ENCODE data around the gene AMIGO3.
A peak's percentile ranks its signal among the peaks of the same experiment; 100 is the strongest.
"Not testable (repeated sequence)": the region's sequence is repeated elsewhere in the genome, so short reads cannot be mapped to it uniquely, and the experiment has no call there.

Gene AMIGO3

GRCh38 chr3:49690856-49691255 is 28.6 kb downstream of the AMIGO3 start:
- Mint-ChIP-seq H3K4me1 (peaks cover 38% of the 10 kb centered on the region), H3K4me3 (peak overlapping the region; percentile 96)
- ATAC-seq; H3K27me3 Mint-ChIP-seq; H3K9me3 Mint-ChIP-seq; H3K27ac Mint-ChIP-seq; DNase-seq; H3K36me3 Mint-ChIP-seq (ENCODE audit: low read depth): not testable (repeated sequence)

GRCh38 chr3:49689908-49690624 is 29.4 kb downstream of the AMIGO3 start:
- DNase-seq; H3K27me3 Mint-ChIP-seq; H3K9me3 Mint-ChIP-seq; H3K36me3 Mint-ChIP-seq (ENCODE audit: low read depth); ATAC-seq: not testable (repeated sequence)
- Mint-ChIP-seq H3K27ac (peak overlapping the region; percentile 95), H3K4me1 (peaks cover 40% of the 10 kb centered on the region), H3K4me3 (peak overlapping the region; percentile 96)

- H3K27me3 Mint-ChIP-seq: no peaks in the 10 kb centered on the region
- DNase-seq: peak; percentile 96
- H3K27ac Mint-ChIP-seq: peak within 1 kb of the TSS; percentile 95
- H3K4me3 Mint-ChIP-seq: peak within 1 kb of the TSS; percentile 96
- H3K9me3 Mint-ChIP-seq: no peaks in the 10 kb centered on the region
- H3K4me1 Mint-ChIP-seq: peaks cover 40% of the 10 kb centered on the region
- ATAC-seq: peak; percentile 64
- peaks cover 6% of the 10 kb centered on the region for H3K36me3 Mint-ChIP-seq (ENCODE audit: low read depth)
Measured at GRCh38 chr3:49689046-49689907, 30.2 kb downstream of the AMIGO3 start, which contains the start of the genes MST1 and RNF123. MST1 (minus strand) TSS chr3:49689474; CDS start chr3:49688691, 783 bp downstream. RNF123 (plus strand) TSS chr3:49689557; CDS start chr3:49691166, 1,609 bp downstream.

GRCh38 chr3:49688338-49689045 is 31.0 kb downstream of the AMIGO3 start:
- H3K4me1 Mint-ChIP-seq: peaks cover 40% of the 10 kb centered on the region
- not testable (repeated sequence) for ATAC-seq; H3K9me3 Mint-ChIP-seq; DNase-seq; H3K36me3 Mint-ChIP-seq (ENCODE audit: low read depth); H3K27me3 Mint-ChIP-seq
- H3K27ac Mint-ChIP-seq: peak overlapping the region; percentile 95
- peak overlapping the region; percentile 96 for H3K4me3 Mint-ChIP-seq

- H3K9me3 Mint-ChIP-seq; DNase-seq; H3K27ac Mint-ChIP-seq; ATAC-seq; H3K36me3 Mint-ChIP-seq (ENCODE audit: low read depth); H3K27me3 Mint-ChIP-seq: not testable (repeated sequence)
- Mint-ChIP-seq H3K4me1 (peaks cover 38% of the 10 kb centered on the region), H3K4me3 (peak overlapping the region; percentile 9)
Measured at GRCh38 chr3:49687424-49687795, 32.1 kb downstream of the AMIGO3 start.

- peaks cover 38% of the 10 kb centered on the region for H3K4me1 Mint-ChIP-seq
- ATAC-seq: peak; percentile 52
- H3K4me3 Mint-ChIP-seq: peak overlapping the region; percentile 9
- H3K9me3 Mint-ChIP-seq; H3K36me3 Mint-ChIP-seq (ENCODE audit: low read depth); H3K27me3 Mint-ChIP-seq; H3K27ac Mint-ChIP-seq: not testable (repeated sequence)
- peak; percentile 61 for DNase-seq
Measured at GRCh38 chr3:49686769-49687423, 32.6 kb downstream of the AMIGO3 start.

- not testable (repeated sequence) for H3K36me3 Mint-ChIP-seq (ENCODE audit: low read depth); H3K4me3 Mint-ChIP-seq; H3K9me3 Mint-ChIP-seq; H3K27me3 Mint-ChIP-seq; H3K27ac Mint-ChIP-seq
- ATAC-seq: peak; percentile 5
- peak; percentile 30 for DNase-seq
- H3K4me1 Mint-ChIP-seq: peaks cover 35% of the 10 kb centered on the region
Measured at GRCh38 chr3:49686346-49686745, 33.1 kb downstream of the AMIGO3 start.

- DNase-seq; H3K27me3 Mint-ChIP-seq; H3K9me3 Mint-ChIP-seq; H3K4me3 Mint-ChIP-seq; ATAC-seq; H3K27ac Mint-ChIP-seq; H3K36me3 Mint-ChIP-seq (ENCODE audit: low read depth): not testable (repeated sequence)
- peaks cover 30% of the 10 kb centered on the region for H3K4me1 Mint-ChIP-seq
Measured at GRCh38 chr3:49685846-49686245, 33.6 kb downstream of the AMIGO3 start.

- H3K27ac Mint-ChIP-seq; DNase-seq; H3K36me3 Mint-ChIP-seq (ENCODE audit: low read depth); ATAC-seq; H3K27me3 Mint-ChIP-seq; H3K4me3 Mint-ChIP-seq; H3K9me3 Mint-ChIP-seq: not testable (repeated sequence)
- H3K4me1 Mint-ChIP-seq: peaks cover 23% of the 10 kb centered on the region
Measured at GRCh38 chr3:49685103-49685502, 34.4 kb downstream of the AMIGO3 start.

- not testable (repeated sequence) for H3K27me3 Mint-ChIP-seq, H3K9me3 Mint-ChIP-seq, H3K4me3 Mint-ChIP-seq, DNase-seq, ATAC-seq, H3K27ac Mint-ChIP-seq
- Mint-ChIP-seq H3K36me3 (ENCODE audit: low read depth) (peaks cover 14% of the 10 kb centered on the region), H3K4me1 (peaks cover 17% of the 10 kb centered on the region)
Measured at GRCh38 chr3:49684453-49684852, 35.0 kb downstream of the AMIGO3 start.

GRCh38 chr3:49683162-49683561 is 36.3 kb downstream of the AMIGO3 start:
- H3K4me1 Mint-ChIP-seq: peaks cover 8% of the 10 kb centered on the region
- H3K4me3 Mint-ChIP-seq: no peak overlapping the region
- no peaks in the 10 kb centered on the region for H3K9me3 Mint-ChIP-seq
- H3K27ac Mint-ChIP-seq: no peak overlapping the region
- ATAC-seq: no peak
- no peaks in the 10 kb centered on the region for H3K27me3 Mint-ChIP-seq
- peaks cover 15% of the 10 kb centered on the region for H3K36me3 Mint-ChIP-seq (ENCODE audit: low read depth)
- DNase-seq: no peak

GRCh38 chr3:49681543-49681942 is 37.9 kb downstream of the AMIGO3 start:
- peaks cover 5% of the 10 kb centered on the region for H3K4me1 Mint-ChIP-seq
- no peaks in the 10 kb centered on the region for H3K27me3 Mint-ChIP-seq
- no peaks in the 10 kb centered on the region for H3K9me3 Mint-ChIP-seq
- ATAC-seq: no peak
- no peak overlapping the region for H3K4me3 Mint-ChIP-seq
- H3K27ac Mint-ChIP-seq: no peak overlapping the region
- no peak for DNase-seq
- H3K36me3 Mint-ChIP-seq (ENCODE audit: low read depth): peaks cover 25% of the 10 kb centered on the region

- H3K27me3 Mint-ChIP-seq: no peaks in the 10 kb centered on the region
- no peak for ATAC-seq
Measured at GRCh38 chr3:49681232-49681522, 38.3 kb downstream of the AMIGO3 start.

GRCh38 chr3:49680493-49681231 is 38.8 kb downstream of the AMIGO3 start:
- no peaks in the 10 kb centered on the region for H3K9me3 Mint-ChIP-seq
- H3K27ac Mint-ChIP-seq: peak overlapping the region; percentile 46
- peak; percentile 35 for ATAC-seq
- peaks cover 13% of the 10 kb centered on the region for H3K4me1 Mint-ChIP-seq
- H3K4me3 Mint-ChIP-seq: no peak overlapping the region
- H3K36me3 Mint-ChIP-seq (ENCODE audit: low read depth): peaks cover 32% of the 10 kb centered on the region
- DNase-seq: no peak
- H3K27me3 Mint-ChIP-seq: no peaks in the 10 kb centered on the region

More at GRCh38 chr3:49681232-49681522, 38.3 kb downstream of the AMIGO3 start:
- Mint-ChIP-seq H3K36me3 (ENCODE audit: low read depth) (peaks cover 27% of the 10 kb centered on the region), H3K4me3 (no peak overlapping the region), H3K9me3 (no peaks in the 10 kb centered on the region), H3K4me1 (peaks cover 7% of the 10 kb centered on the region), H3K27ac (no peak overlapping the region)
- no peak for DNase-seq
